Heart left ventricle (tissue), 13 donors: ENCODE data around the gene ZNF786.

Experiments used
- CTCF ChIP-seq, 12 donors: fragments of 200-600 bp; sonication (generic) in 4 of 12; IDR thresholded peaks; one replicate each; pipeline versions ENCODE4 v1.5.0 to v1.8.0; 2018 to 2022; ENCODE audit warnings: antibody characterized with exemption in 12 of 12, mild to moderate bottlenecking in 5 of 12
- POLR2A ChIP-seq, 2 donors: fragments of 450-650 bp; IDR thresholded peaks; one replicate each; pipeline ENCODE4 v1.6.1; 2017; ENCODE audit warnings: antibody characterized with exemption in 2 of 2, mild to moderate bottlenecking in 2 of 2, moderate library complexity in 2 of 2
- donor health status: ischemic (EF 13 %, LVEDD 7.1; RV severe dilation, severe dysfunction).
- donor health status: DM: no; HTN: yes; CAD: no.
- donor health status: DM: no; HTN: no; CAD: no.
- donor health status: ischemic (EF 25% LVEDD 6.9; RV normal size, moderate dysfunction).
- donor health status: ischemic (EF 25% LVEDD 5.7; RV mildly dilated, moderate dysfunction).
- donor health status: ischemic (EF 35%, LVEDD 5.7; RV mildly dilated, moderate dysfunction).
- donor health status: nonischemic (EF 11% LVEDD 7.7; RV severe dilation, severe dysfunction).
- donor health status: DM: yes; HTN: yes; CAD: no.
- donor health status: PGD.
- donor health status: ischemic (EF 29% LVEDD 5.4; RV normal size, mild dysfunction).
- donor health status: nonischemic (EF 23%, LVEDD 6.1; RV moderate dilation, normal function).

DNA sequence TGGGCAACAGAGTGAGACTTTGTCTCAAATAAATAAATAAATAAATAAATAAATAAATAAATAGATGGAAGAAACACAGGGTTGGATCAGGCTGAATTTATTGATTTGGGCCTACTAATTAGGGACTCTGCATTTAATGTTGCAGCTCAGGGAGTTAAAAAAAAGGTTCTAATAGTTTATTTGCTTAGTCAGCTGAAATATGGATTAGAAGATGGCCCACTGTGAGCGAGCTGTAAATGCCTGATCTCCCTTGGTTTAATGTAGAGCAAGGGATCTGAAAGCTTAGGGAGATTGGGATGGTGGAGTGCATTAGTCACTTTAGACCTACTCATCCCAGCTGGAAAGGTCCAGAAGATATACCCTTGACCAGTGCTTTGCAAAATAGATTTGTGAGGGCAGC is 37.1 kb downstream of the ZNF786 start:
- TF ChIP-seq CTCF (IDR thresholded peaks at IDR 0.05), result no peak
- TF ChIP-seq POLR2A (IDR thresholded peaks at IDR 0.05), result no peak
